Mesenchymal stem cell (in vitro differentiated cells and primary cell): ENCODE data around the gene PCDHGB3.
A peak's percentile ranks its signal among the peaks of the same experiment; 100 is the strongest.
"Not testable (repeated sequence)": the region's sequence is repeated elsewhere in the genome, so short reads cannot be mapped to it uniquely, and the experiment has no call there.

Source experiments
- DNase-seq: peaks from one replicate; pipeline ENCODE4 v3.0.0-alpha.2; 2013
- H2AFZ ChIP-seq: one replicate; pipeline ENCODE4 v1.6.1; 2013; ENCODE audit warnings: low read depth, mild to moderate bottlenecking, control low read depth, inconsistent platforms, low read length, moderate library complexity
- H2AK5ac ChIP-seq: 2 replicates; pipeline ENCODE4 v1.6.1; 2013; ENCODE audit warnings: low read length, moderate library complexity, mild to moderate bottlenecking, inconsistent platforms; ENCODE audit not compliant: severe bottlenecking
- H2BK120ac ChIP-seq: one replicate; pipeline ENCODE4 v1.6.1; 2013; ENCODE audit warnings: low read depth, mild to moderate bottlenecking, inconsistent platforms, low read length, moderate library complexity
- H2BK12ac ChIP-seq, 2 experiments: one replicate each; pipeline ENCODE4 v1.6.1; 2013; ENCODE audit warnings: inconsistent platforms in 2 of 2, low read length in 2 of 2, mild to moderate bottlenecking in 2 of 2, moderate library complexity in 2 of 2, control low read depth in 1 of 2
- H2BK15ac ChIP-seq: one replicate; pipeline ENCODE4 v1.6.1; 2013; ENCODE audit warnings: mild to moderate bottlenecking, low read depth, inconsistent platforms; ENCODE audit not compliant: poor library complexity, severe bottlenecking
- H2BK5ac ChIP-seq: 2 replicates; pipeline ENCODE4 v1.6.1; 2013; ENCODE audit warnings: low read depth, mild to moderate bottlenecking, low read length, control low read depth, inconsistent platforms; ENCODE audit not compliant: poor library complexity, severe bottlenecking
- H3K14ac ChIP-seq, 2 experiments: one replicate each; pipeline ENCODE4 v1.6.1; 2013; ENCODE audit warnings: inconsistent platforms in 2 of 2, low read length in 2 of 2, control low read depth in 1 of 2, mild to moderate bottlenecking in 1 of 2, moderate library complexity in 1 of 2
- H3K18ac ChIP-seq, 2 experiments: one replicate each; pipeline ENCODE4 v1.6.1; 2013; ENCODE audit warnings: inconsistent platforms in 2 of 2, low read length in 2 of 2, control low read depth in 1 of 2, low read depth in 1 of 2, mild to moderate bottlenecking in 1 of 2
- H3K23ac ChIP-seq, 2 experiments: one replicate each; pipeline ENCODE4 v1.6.1; 2013; ENCODE audit warnings: inconsistent platforms in 2 of 2, low read length in 2 of 2, mild to moderate bottlenecking in 2 of 2, moderate library complexity in 2 of 2, control low read depth in 1 of 2
- H3K27ac ChIP-seq: 2 replicates; pipeline ENCODE4 v1.5.1; 2013; ENCODE audit warnings: mild to moderate bottlenecking, moderate library complexity, low read length, control low read depth, inconsistent platforms; ENCODE audit not compliant: poor library complexity, severe bottlenecking
- H3K27me3 ChIP-seq, 2 experiments: 2 replicates each; pipeline versions ENCODE4 v1.6.1 to v1.7.0; 2013; ENCODE audit warnings: low read length in 2 of 2, mild to moderate bottlenecking in 2 of 2, moderate library complexity in 2 of 2, control low read depth in 1 of 2, inconsistent platforms in 1 of 2; ENCODE audit not compliant: control insufficient read depth in 1 of 2, insufficient read depth in 1 of 2
- H3K36me3 ChIP-seq, 2 experiments: 2 replicates each; pipeline versions ENCODE4 v1.6.1 to v1.7.0; 2013; ENCODE audit warnings: low read length in 2 of 2, control low read depth in 1 of 2, inconsistent platforms in 1 of 2, low read depth in 1 of 2, mild to moderate bottlenecking in 1 of 2; ENCODE audit not compliant: insufficient read depth in 2 of 2, control insufficient read depth in 1 of 2
- H3K4ac ChIP-seq, 2 experiments: one replicate each; pipeline ENCODE4 v1.6.1; 2013; ENCODE audit warnings: inconsistent platforms in 2 of 2, low read length in 2 of 2, mild to moderate bottlenecking in 2 of 2, moderate library complexity in 2 of 2, control low read depth in 1 of 2, low read depth in 1 of 2
- H3K4me1 ChIP-seq: 2 replicates; pipeline ENCODE4 v1.6.1; 2013; ENCODE audit warnings: low read depth, low read length, control low read depth; ENCODE audit not compliant: control insufficient read depth, insufficient read depth
- H3K4me2 ChIP-seq: 2 replicates; pipeline ENCODE4 v1.6.1; 2013; ENCODE audit warnings: low read length, mild to moderate bottlenecking, inconsistent platforms; ENCODE audit not compliant: poor library complexity, severe bottlenecking
- H3K4me3 ChIP-seq, 2 experiments: 2 replicates each; pipeline versions ENCODE4 v1.5.1 to v1.7.0; 2013; ENCODE audit warnings: low read length in 2 of 2, mild to moderate bottlenecking in 2 of 2, control low read depth in 1 of 2, low read depth in 1 of 2; ENCODE audit not compliant: insufficient read depth in 1 of 2
- H3K79me1 ChIP-seq: replicated peaks from 2 replicates; pipeline ENCODE4 v1.6.1; 2013; ENCODE audit warnings: mild to moderate bottlenecking, control low read depth, low read length, inconsistent platforms; ENCODE audit not compliant: poor library complexity, severe bottlenecking
- H3K9ac ChIP-seq: 2 replicates; pipeline ENCODE4 v1.7.0; 2013; ENCODE audit warnings: mild to moderate bottlenecking, low read length, moderate library complexity
- H3K9me3 ChIP-seq: 2 replicates; pipeline ENCODE4 v1.7.0; 2013; ENCODE audit warnings: mild to moderate bottlenecking, low read length; ENCODE audit not compliant: control insufficient read depth
- H4K8ac ChIP-seq: one replicate; pipeline ENCODE4 v1.6.1; 2013; ENCODE audit warnings: inconsistent platforms, mild to moderate bottlenecking, low read length, moderate library complexity
- H4K91ac ChIP-seq: one replicate; pipeline ENCODE4 v1.6.1; 2013; ENCODE audit warnings: mild to moderate bottlenecking, low read length, inconsistent platforms
- WGBS: methylation state at CpG from one replicate; pipeline ENCODE4 v1.1.7; 2013; ENCODE audit warnings: mixed read lengths; 5-methylcytosine and 5-hydroxymethylcytosine counted together

The PCDHGB3 gene

GRCh38 chr5:141394401-141395187, 24.6 kb downstream of the PCDHGB3 start:
- Histone ChIP-seq H3K79me1 (peaks cover 19% of the 10 kb centered on the region), H3K4me3 (peak overlapping the region in 1 of 2 experiments; percentile 8), H3K9me3 (peaks cover 66% of the 10 kb centered on the region), H3K36me3 (peaks cover 0 to 33% of the 10 kb centered on the region in 2 experiments)
- H3K9ac ChIP-seq, H4K8ac ChIP-seq, H3K27me3 ChIP-seq, DNase-seq, H3K14ac ChIP-seq, H3K18ac ChIP-seq, H4K91ac ChIP-seq, H2AFZ ChIP-seq, H2BK5ac ChIP-seq, H2BK12ac ChIP-seq, H3K4ac ChIP-seq, H2BK120ac ChIP-seq, H2BK15ac ChIP-seq, H3K4me1 ChIP-seq, H3K27ac ChIP-seq, H3K23ac ChIP-seq, H2AK5ac ChIP-seq, H3K4me2 ChIP-seq: not testable (repeated sequence)
- 95% methylated on average over 39 of the region's 53 CpGs for WGBS

GRCh38 chr5:141397756-141398551, 27.9 kb downstream of the PCDHGB3 start, which contains the start of gene PCDHGB5:
Gene PCDHGB5 (plus strand): TSS chr5:141397947. CDS start chr5:141398128, 181 bp downstream.
- Histone ChIP-seq H3K79me1 (peaks cover 21% of the 10 kb centered on the region), H3K9ac (peak within 1 kb of the TSS; percentile 65), H3K9me3 (peaks cover 61% of the 10 kb centered on the region), H3K36me3 (peaks cover 0 to 34% of the 10 kb centered on the region in 2 experiments), H3K4me3 (peak within 1 kb of the TSS in 1 of 2 experiments; percentile 70)
- H3K14ac ChIP-seq, H3K23ac ChIP-seq, H2AK5ac ChIP-seq, H4K8ac ChIP-seq, H2BK12ac ChIP-seq, H3K4ac ChIP-seq, H3K18ac ChIP-seq, H3K4me2 ChIP-seq, H2BK5ac ChIP-seq, H2BK120ac ChIP-seq, H3K27me3 ChIP-seq, H4K91ac ChIP-seq, DNase-seq, H2BK15ac ChIP-seq, H3K27ac ChIP-seq, H3K4me1 ChIP-seq, H2AFZ ChIP-seq: not testable (repeated sequence)
- WGBS, result 90% methylated on average over 13 of the region's 43 CpGs

DNA sequence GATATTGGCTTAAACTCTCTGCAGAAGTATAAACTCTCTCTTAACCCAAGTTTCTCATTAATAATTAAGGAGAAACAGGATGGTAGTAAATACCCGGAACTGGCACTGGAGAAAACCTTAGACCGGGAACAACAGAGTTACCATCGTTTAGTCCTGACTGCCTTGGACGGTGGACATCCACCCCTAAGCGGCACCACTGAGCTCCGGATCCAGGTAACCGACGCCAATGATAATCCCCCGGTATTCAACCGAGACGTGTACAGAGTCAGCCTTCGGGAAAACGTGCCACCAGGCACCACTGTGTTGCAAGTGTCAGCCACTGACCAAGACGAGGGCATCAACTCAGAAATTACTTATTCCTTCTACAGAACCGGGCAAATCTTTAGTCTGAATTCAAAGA, 28.6 kb downstream of the PCDHGB3 start:
- H3K79me1 ChIP-seq, result peaks cover 18% of the 10 kb centered on the region
- no peak overlapping the region for H3K27ac ChIP-seq
- H3K9me3 ChIP-seq, result peaks cover 60% of the 10 kb centered on the region
- WGBS, result 95% methylated on average over 15 of the region's 15 CpGs
- H2BK12ac ChIP-seq, result no peak overlapping the region
- H2AFZ ChIP-seq, result no peak overlapping the region
- H2BK5ac ChIP-seq, result no peak overlapping the region
- H3K4me2 ChIP-seq, result no peak overlapping the region
- H3K4me1 ChIP-seq, result no peaks in the 10 kb centered on the region
- no peak overlapping the region for H3K18ac ChIP-seq
- no peak overlapping the region for H3K14ac ChIP-seq
- no peak overlapping the region for H3K4ac ChIP-seq
- peak overlapping the region in 1 of 2 experiments; percentile 70 for H3K4me3 ChIP-seq
- H2BK120ac ChIP-seq, result no peak overlapping the region
- no peak overlapping the region for H2BK15ac ChIP-seq
- H3K27me3 ChIP-seq, result no peaks in the 10 kb centered on the region
- H3K36me3 ChIP-seq, result peaks cover 0 to 34% of the 10 kb centered on the region in 2 experiments
- H2AK5ac ChIP-seq, result no peak overlapping the region
- H3K9ac ChIP-seq, result no peak overlapping the region
- no peak overlapping the region for H4K8ac ChIP-seq
- H4K91ac ChIP-seq, result no peak overlapping the region
- no peak for DNase-seq
- no peak overlapping the region for H3K23ac ChIP-seq
